Measurements from ENCODE around the gene S100A11. TPM values are rescaled to one million over a fixed set of nuclear protein-coding genes. Genes with fewer than 3 reads are reported as not detected.
A peak's percentile ranks its signal among the peaks of the same experiment; 100 is the strongest.

S100A11 gene
- total RNA-seq, 3 donors from 2014 or later = 220 to 325 (median 275) TPM

GRCh38 chr1:151990058-151990855 is 46.5 kb downstream of the S100A11 start:
- peaks cover 20 to 39% of the 10 kb centered on the region in 2 donors for H3K4me1 ChIP-seq
- H3K4me3 ChIP-seq = peak overlapping the region in 2 of 3 donors; percentile 15 to 97
- intact Hi-C loops (cut with DNase I; ENCODE audit: low total_unique reads) = no loop called here

GRCh38 chr1:151989211-151989862 is 47.5 kb downstream of the S100A11 start:
- DNase-seq (ENCODE audit: low spot score in 2 of 2) = no peak
- no peak for TF ChIP-seq POLR2AphosphoS5 (IDR thresholded peaks at IDR 0.05)
- Histone ChIP-seq H3K27me3 (no peaks in the 10 kb centered on the region), H3K4me1 (peaks cover 20 to 39% of the 10 kb centered on the region in 2 donors), H3K36me3 (no peaks in the 10 kb centered on the region), H3K27ac (peak overlapping the region; percentile 85 to 91), H3K9me3 (no peaks in the 10 kb centered on the region), H3K4me3 (peak overlapping the region in 1 of 3 donors; percentile 11)
- intact Hi-C loops (cut with DNase I; ENCODE audit: low total_unique reads) = no loop called here

More at GRCh38 chr1:151990058-151990855, 46.5 kb downstream of the S100A11 start:
- no peak for DNase-seq (ENCODE audit: low spot score in 2 of 2)
- TF ChIP-seq CTCF (IDR thresholded peaks at IDR 0.05) = no peak
- TF ChIP-seq POLR2AphosphoS5 (IDR thresholded peaks at IDR 0.05) = no peak
- no peak for TF ChIP-seq POLR2A (IDR thresholded peaks at IDR 0.05)
- no peaks in the 10 kb centered on the region for H3K36me3 ChIP-seq
- H3K9me3 ChIP-seq = no peaks in the 10 kb centered on the region
- no peaks in the 10 kb centered on the region for H3K27me3 ChIP-seq
- H3K27ac ChIP-seq = peak overlapping the region; percentile 85 to 91

- H3K36me3 ChIP-seq = no peaks in the 10 kb centered on the region
- no peaks in the 10 kb centered on the region for H3K27me3 ChIP-seq
- H3K9me3 ChIP-seq = no peaks in the 10 kb centered on the region
- H3K4me1 ChIP-seq = peaks cover 20 to 39% of the 10 kb centered on the region in 2 donors
- no peak for DNase-seq (ENCODE audit: low spot score in 2 of 2)
- intact Hi-C loops (cut with DNase I; ENCODE audit: low total_unique reads) = no loop called here
- no peak for TF ChIP-seq POLR2AphosphoS5 (IDR thresholded peaks at IDR 0.05)
- no peak for TF ChIP-seq CTCF (IDR thresholded peaks at IDR 0.05)
- TF ChIP-seq POLR2A (IDR thresholded peaks at IDR 0.05) = no peak
- no peak overlapping the region for H3K4me3 ChIP-seq
- H3K27ac ChIP-seq = peak overlapping the region; percentile 85 to 91
Observed at GRCh38 chr1:151988405-151988923, 48.3 kb downstream of the S100A11 start.

- Histone ChIP-seq H3K4me3 (no peak overlapping the region), H3K9me3 (no peaks in the 10 kb centered on the region), H3K4me1 (peaks cover 20 to 36% of the 10 kb centered on the region in 2 donors), H3K27me3 (no peaks in the 10 kb centered on the region), H3K27ac (peak overlapping the region in 1 of 2 donors; percentile 2), H3K36me3 (no peaks in the 10 kb centered on the region)
- no peak for DNase-seq (ENCODE audit: low spot score in 2 of 2)
- TF ChIP-seq POLR2AphosphoS5 (IDR thresholded peaks at IDR 0.05) (no peak), CTCF (IDR thresholded peaks at IDR 0.05) (no peak), POLR2A (IDR thresholded peaks at IDR 0.05) (no peak)
- intact Hi-C loops (cut with DNase I; ENCODE audit: low total_unique reads) = no loop called here
Observed at GRCh38 chr1:151986501-151987190, 50.2 kb downstream of the S100A11 start.

- DNase-seq (ENCODE audit: low spot score in 2 of 2) = no peak
- peaks cover 20 to 28% of the 10 kb centered on the region in 2 donors for H3K4me1 ChIP-seq
- intact Hi-C loops (cut with DNase I; ENCODE audit: low total_unique reads) = no loop called here
- H3K27ac ChIP-seq = peak overlapping the region in 1 of 2 donors; percentile 2
- no peaks in the 10 kb centered on the region for H3K27me3 ChIP-seq
- H3K4me3 ChIP-seq = no peak overlapping the region
- TF ChIP-seq POLR2AphosphoS5 (IDR thresholded peaks at IDR 0.05) = no peak
- no peak for TF ChIP-seq POLR2A (IDR thresholded peaks at IDR 0.05)
- no peak for TF ChIP-seq CTCF (IDR thresholded peaks at IDR 0.05)
- H3K9me3 ChIP-seq = no peaks in the 10 kb centered on the region
- H3K36me3 ChIP-seq = no peaks in the 10 kb centered on the region
Observed at GRCh38 chr1:151985768-151986167, 51.0 kb downstream of the S100A11 start.

Measured in breast epithelium (tissue), 4 donors.